ENCODE data around the gene MYD88.
"Not testable (repeated sequence)": the region's sequence is repeated elsewhere in the genome, so short reads cannot be mapped to it uniquely, and the experiment has no call there.

DNA sequence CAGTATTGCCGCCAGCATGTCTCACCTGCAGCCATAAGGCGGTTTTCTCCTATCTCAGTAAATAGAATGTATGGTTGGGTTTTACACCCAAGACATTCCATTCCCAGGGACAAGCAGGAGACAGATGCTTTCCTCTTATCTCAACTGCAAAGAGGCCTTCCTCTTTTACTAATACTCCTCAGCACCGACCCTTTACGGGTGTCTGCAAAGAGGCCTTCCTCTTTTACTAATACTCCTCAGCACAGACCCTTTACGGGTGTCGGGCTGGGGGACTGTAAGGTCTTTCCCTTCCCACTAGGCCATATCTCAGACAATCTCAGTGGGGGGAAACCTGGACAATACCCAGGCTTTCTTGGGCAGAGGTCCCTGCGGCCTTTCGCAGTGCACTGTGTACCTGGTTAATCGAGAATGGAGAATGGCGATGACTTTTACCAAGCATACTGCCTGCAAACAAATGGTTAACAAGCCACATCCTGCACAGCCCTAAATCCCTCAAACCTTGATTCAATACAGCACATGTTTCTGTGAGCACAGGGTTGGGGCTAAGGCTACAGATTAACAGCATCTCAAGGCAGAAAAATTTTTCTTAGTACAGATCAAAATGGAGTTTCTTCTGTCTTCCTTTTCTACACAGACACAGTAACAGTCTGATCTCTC lies 2.7 kb upstream of the MYD88 start:
- TF ChIP-seq, protein P1, sequence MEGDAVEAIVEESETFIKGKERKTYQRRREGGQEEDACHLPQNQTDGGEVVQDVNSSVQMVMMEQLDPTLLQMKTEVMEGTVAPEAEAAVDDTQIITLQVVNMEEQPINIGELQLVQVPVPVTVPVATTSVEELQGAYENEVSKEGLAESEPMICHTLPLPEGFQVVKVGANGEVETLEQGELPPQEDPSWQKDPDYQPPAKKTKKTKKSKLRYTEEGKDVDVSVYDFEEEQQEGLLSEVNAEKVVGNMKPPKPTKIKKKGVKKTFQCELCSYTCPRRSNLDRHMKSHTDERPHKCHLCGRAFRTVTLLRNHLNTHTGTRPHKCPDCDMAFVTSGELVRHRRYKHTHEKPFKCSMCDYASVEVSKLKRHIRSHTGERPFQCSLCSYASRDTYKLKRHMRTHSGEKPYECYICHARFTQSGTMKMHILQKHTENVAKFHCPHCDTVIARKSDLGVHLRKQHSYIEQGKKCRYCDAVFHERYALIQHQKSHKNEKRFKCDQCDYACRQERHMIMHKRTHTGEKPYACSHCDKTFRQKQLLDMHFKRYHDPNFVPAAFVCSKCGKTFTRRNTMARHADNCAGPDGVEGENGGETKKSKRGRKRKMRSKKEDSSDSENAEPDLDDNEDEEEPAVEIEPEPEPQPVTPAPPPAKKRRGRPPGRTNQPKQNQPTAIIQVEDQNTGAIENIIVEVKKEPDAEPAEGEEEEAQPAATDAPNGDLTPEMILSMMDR (IDR thresholded peaks at IDR 0.05; ENCODE audit: poor library complexity, severe bottlenecking), result not testable (repeated sequence)
- TF ChIP-seq SMC3 (conservative IDR thresholded peaks at IDR 0.05; ENCODE audit: poor library complexity); RAD21 (conservative IDR thresholded peaks at IDR 0.05); POLR2AphosphoS5 (IDR thresholded peaks at IDR 0.05); TAF1 (IDR thresholded peaks at IDR 0.05; ENCODE audit: low read depth); EZH2 (IDR thresholded peaks at IDR 0.05; ENCODE audit: borderline replicate concordance, insufficient read depth, low read length, poor library complexity, severe bottlenecking); EP300 (conservative IDR thresholded peaks at IDR 0.05; ENCODE audit: poor library complexity, severe bottlenecking): not testable (repeated sequence)

Measured in neural cell (in vitro differentiated cells).